Measurements from ENCODE around the gene ECM2.

DNA sequence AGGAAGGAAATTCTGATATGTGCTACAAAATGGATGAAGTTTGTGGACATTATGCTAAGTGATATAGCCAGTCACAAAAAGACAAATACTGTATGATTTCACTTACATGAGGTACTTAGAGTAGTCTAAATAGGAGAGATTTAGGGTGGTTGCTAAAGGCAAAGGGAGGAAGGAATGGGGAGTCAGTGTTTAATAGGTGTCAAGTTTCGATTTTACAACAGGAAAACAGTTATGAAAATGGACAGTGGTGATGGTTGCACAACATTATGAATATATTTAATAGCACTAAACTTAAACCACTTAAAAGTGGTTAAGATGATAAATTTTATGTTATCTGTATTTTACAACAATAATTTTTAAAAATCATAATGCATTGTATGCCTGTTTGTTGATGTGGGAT is 40.4 kb upstream of the ECM2 start:
- TF ChIP-seq, protein P1, sequence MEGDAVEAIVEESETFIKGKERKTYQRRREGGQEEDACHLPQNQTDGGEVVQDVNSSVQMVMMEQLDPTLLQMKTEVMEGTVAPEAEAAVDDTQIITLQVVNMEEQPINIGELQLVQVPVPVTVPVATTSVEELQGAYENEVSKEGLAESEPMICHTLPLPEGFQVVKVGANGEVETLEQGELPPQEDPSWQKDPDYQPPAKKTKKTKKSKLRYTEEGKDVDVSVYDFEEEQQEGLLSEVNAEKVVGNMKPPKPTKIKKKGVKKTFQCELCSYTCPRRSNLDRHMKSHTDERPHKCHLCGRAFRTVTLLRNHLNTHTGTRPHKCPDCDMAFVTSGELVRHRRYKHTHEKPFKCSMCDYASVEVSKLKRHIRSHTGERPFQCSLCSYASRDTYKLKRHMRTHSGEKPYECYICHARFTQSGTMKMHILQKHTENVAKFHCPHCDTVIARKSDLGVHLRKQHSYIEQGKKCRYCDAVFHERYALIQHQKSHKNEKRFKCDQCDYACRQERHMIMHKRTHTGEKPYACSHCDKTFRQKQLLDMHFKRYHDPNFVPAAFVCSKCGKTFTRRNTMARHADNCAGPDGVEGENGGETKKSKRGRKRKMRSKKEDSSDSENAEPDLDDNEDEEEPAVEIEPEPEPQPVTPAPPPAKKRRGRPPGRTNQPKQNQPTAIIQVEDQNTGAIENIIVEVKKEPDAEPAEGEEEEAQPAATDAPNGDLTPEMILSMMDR (IDR thresholded peaks at IDR 0.05; ENCODE audit: low read depth, low read length, poor library complexity, severe bottlenecking): no peak
- TF ChIP-seq EZH2phosphoT487 (IDR thresholded peaks at IDR 0.05; ENCODE audit: borderline replicate concordance, low read length): no peak
